Karpas-422 (cell line): ENCODE data around the gene MAD1L1. TPM values are rescaled to one million over a fixed set of nuclear protein-coding genes. Genes with fewer than 3 reads are reported as not detected.

Source experiments
- DNase-seq: peaks from one replicate; pipeline ENCODE4 v3.0.0-alpha.2; 2015
- H2AFZ ChIP-seq: fragments of 200-600 bp; sonication (generic); 2 replicates; pipeline ENCODE4 v1.6.1; 2014; ENCODE audit warnings: antibody characterized with exemption, low read length, mixed read lengths
- H3K27ac ChIP-seq: fragments of 200-600 bp; sonication (generic); 2 replicates; pipeline ENCODE4 v1.5.1; 2014; ENCODE audit warnings: mild to moderate bottlenecking, low read length, moderate library complexity
- H3K27me3 ChIP-seq: fragments of 200-600 bp; sonication (generic); 2 replicates; pipeline ENCODE4 v1.6.1; 2014; ENCODE audit warnings: low read length, mixed read lengths
- H3K36me3 ChIP-seq: fragments of 200-600 bp; sonication (generic); 2 replicates; pipeline ENCODE4 v1.6.1; 2014; ENCODE audit warnings: low read length, mixed read lengths; ENCODE audit not compliant: insufficient read depth
- H3K4me1 ChIP-seq: fragments of 200-600 bp; sonication (generic); 2 replicates; pipeline ENCODE4 v1.6.1; 2014; ENCODE audit warnings: mild to moderate bottlenecking, low read length, mixed read lengths
- H3K4me2 ChIP-seq: fragments of 200-600 bp; sonication (generic); 2 replicates; pipeline ENCODE4 v1.6.1; 2014; ENCODE audit warnings: low read length, low read depth, mild to moderate bottlenecking; ENCODE audit not compliant: poor library complexity, severe bottlenecking
- H3K4me3 ChIP-seq: fragments of 200-600 bp; sonication (generic); 2 replicates; pipeline ENCODE4 v1.5.1; 2014; ENCODE audit warnings: mild to moderate bottlenecking, antibody characterized with exemption, low read length, mixed read lengths
- H3K79me2 ChIP-seq: fragments of 200-600 bp; sonication (generic); 2 replicates; pipeline ENCODE4 v1.6.1; 2014; ENCODE audit warnings: mild to moderate bottlenecking, low read length, mixed read lengths
- H3K9ac ChIP-seq: fragments of 200-600 bp; sonication (generic); 2 replicates; pipeline ENCODE4 v1.6.0; 2014; ENCODE audit warnings: low read length
- H3K9me2 ChIP-seq: fragments of 200-600 bp; sonication (generic), shearing (Covaris generic); replicated peaks from 2 replicates; pipeline ENCODE4 v1.6.0; 2014; ENCODE audit warnings: mild to moderate bottlenecking, low read length, moderate library complexity; ENCODE audit not compliant: insufficient read depth
- H3K9me3 ChIP-seq: fragments of 300-700, 200-600 bp; sonication (generic); 2 replicates; pipeline ENCODE4 v1.6.1; 2014; ENCODE audit warnings: low read length, mixed read lengths
- H4K20me1 ChIP-seq: fragments of 200-600 bp; sonication (generic); 2 replicates; pipeline ENCODE4 v1.6.1; 2014; ENCODE audit warnings: mild to moderate bottlenecking, antibody characterized with exemption, low read length, low read depth; ENCODE audit not compliant: insufficient read depth
- total RNA-seq: library from RNA; depleted of rRNA; stranded (reverse); fragments of >200 nt; shearing (Covaris generic); gene quantifications from 2 replicates; pipeline ENCODE4 v1.2.3, GENCODE V29; 2014; ENCODE audit warnings: low replicate concordance

The MAD1L1 gene
- total RNA-seq, 1 experiment from 2014 or later: 38.6 TPM

DNA sequence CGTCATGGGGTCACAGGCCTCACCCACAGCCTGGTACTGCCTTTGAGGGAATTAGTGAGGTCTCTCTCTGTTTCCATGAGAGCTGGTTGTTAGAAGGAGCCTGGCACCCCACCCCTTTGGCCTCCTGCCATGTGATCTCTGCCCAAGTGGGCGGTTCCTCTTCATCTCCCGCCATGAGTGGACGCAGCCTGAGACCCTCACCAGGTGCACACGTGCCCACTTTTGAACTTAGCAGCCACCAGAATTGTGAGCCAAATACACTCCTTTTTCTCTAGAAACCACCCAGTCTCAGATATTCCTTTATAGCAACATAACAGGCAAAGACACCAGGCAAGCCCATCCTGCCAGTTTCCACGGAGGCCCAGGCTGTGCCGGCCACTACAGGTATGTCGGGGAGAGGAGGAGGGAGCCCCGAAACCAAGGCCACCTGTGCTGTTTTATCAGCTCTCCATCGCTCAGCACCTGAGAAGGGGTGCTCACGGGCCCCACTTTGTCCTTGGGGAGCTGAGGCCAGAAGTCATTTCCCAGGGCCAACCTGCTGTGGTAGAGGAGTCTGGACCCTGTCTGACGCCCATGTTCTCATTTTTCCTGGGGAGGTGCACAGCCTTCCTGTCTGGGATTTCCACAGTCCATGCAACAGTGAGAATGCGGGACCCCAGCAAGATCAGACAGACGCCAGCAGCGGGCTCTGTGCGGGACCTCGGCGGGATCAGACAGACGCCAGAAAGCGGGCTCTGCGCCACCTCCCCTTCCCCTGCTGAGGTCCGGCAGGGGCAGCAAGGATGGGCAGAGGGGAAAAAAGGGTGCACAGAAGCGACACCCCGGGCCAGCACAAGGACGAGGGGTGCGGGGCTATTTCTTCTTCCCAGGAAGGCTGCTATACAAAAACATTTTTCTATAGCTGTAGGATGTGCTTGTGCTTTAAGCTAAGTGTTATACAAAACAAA, 342.2 kb downstream of the MAD1L1 start:
- Histone ChIP-seq H3K27ac (no peak overlapping the region), H3K36me3 (peaks cover 2% of the 10 kb centered on the region; the same call in 1 of the 2 replicates), H3K9me2 (no peaks in the 10 kb centered on the region), H4K20me1 (no peaks in the 10 kb centered on the region), H3K79me2 (no peaks in the 10 kb centered on the region), H3K9ac (no peak overlapping the region), H3K4me3 (no peak overlapping the region), H3K4me1 (peaks cover 7% of the 10 kb centered on the region), H3K27me3 (no peaks in the 10 kb centered on the region), H3K9me3 (no peaks in the 10 kb centered on the region; the same call in 1 of the 2 replicates), H3K4me2 (no peak overlapping the region), H2AFZ (no peak overlapping the region)
- no peak for DNase-seq

DNA sequence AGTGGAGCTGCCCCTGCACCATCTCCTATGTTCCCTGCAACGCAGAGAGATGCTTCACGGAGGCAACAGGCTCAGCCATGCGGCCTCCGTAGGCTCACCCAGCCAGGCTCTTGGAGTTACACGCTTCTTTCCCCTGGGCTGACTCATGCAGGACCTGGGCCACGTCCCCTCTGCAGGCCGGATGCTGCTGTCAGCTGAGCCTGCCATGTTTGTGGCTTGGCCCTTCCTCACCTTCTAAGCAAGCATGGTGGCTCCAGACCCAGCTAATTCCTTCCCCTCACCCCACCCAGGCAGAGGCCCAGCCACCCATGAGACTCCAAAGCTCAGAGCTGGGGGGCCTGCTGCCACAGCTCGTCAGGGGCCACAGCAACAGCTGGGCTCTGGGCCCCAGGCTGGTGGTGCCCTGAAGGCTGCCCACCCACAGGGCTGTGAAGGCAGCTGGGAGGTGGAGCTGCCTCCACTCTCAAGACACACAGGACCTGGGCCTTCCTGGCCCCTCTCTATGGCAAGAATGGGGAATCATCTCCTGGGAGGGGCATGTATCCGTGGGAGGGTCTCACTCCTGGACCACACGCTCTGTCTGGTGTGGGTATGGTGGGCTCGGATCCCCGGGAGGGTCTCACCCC, 343.1 kb downstream of the MAD1L1 start:
- Histone ChIP-seq H3K4me3 (no peak overlapping the region), H3K9ac (no peak overlapping the region), H3K27me3 (no peaks in the 10 kb centered on the region), H3K4me2 (no peak overlapping the region), H3K9me3 (no peaks in the 10 kb centered on the region; the same call in 1 of the 2 replicates), H4K20me1 (no peaks in the 10 kb centered on the region), H3K36me3 (peaks cover 2% of the 10 kb centered on the region; the same call in 1 of the 2 replicates), H2AFZ (no peak overlapping the region), H3K27ac (no peak overlapping the region), H3K4me1 (peaks cover 7% of the 10 kb centered on the region), H3K79me2 (no peaks in the 10 kb centered on the region), H3K9me2 (no peaks in the 10 kb centered on the region)
- no peak for DNase-seq

DNA sequence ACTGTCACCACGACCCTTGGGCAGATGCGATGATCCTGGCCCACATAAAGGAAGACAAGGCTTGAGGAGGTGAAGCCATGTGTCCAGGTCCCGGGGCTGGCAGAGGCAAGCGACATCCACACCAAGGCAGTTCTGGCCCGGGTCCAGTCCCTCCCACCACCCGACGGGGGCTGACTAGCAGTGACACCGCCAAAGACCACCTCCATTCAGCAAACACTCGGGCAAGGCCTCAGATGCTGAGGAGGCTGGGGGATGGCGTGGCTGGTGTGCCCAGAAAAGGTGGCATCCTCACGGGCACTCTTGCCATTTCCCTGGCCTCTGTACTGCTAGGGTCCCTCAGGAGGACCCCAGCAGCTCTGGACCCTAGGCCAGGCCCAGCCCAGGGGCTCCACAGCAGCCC, 343.7 kb downstream of the MAD1L1 start:
- H3K36me3 ChIP-seq: peaks cover 2% of the 10 kb centered on the region; the same call in 1 of the 2 replicates
- no peak overlapping the region for H3K4me3 ChIP-seq
- no peaks in the 10 kb centered on the region for H3K79me2 ChIP-seq
- H4K20me1 ChIP-seq: no peaks in the 10 kb centered on the region
- H3K9me2 ChIP-seq: no peaks in the 10 kb centered on the region
- no peak overlapping the region for H3K4me2 ChIP-seq
- no peak for DNase-seq
- H3K9me3 ChIP-seq: no peaks in the 10 kb centered on the region; the same call in 1 of the 2 replicates
- H3K27ac ChIP-seq: no peak overlapping the region
- H3K9ac ChIP-seq: no peak overlapping the region
- no peaks in the 10 kb centered on the region for H3K27me3 ChIP-seq
- peaks cover 7% of the 10 kb centered on the region for H3K4me1 ChIP-seq
- no peak overlapping the region for H2AFZ ChIP-seq

DNA sequence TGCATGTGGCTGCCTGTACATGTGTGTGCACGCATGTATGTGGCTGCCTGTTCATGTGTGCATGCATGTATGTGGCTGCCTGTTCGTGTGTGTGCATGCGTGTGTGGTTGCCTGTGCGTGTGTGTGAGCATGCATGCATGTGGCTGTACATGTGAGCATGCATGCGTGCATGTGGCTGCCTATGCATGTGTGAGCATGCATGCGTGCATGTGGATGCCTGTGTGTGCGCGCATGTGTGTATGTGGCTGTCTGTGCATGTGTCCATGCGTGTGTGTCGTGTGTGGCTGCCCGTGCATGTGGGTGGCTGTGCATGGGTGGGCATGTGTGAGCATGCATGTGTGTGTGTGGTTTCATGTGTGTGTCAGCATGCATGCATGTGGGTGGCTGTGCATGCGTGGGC, 344.3 kb downstream of the MAD1L1 start:
- no peak for DNase-seq
- no peak overlapping the region for H3K4me3 ChIP-seq
- H4K20me1 ChIP-seq: no peaks in the 10 kb centered on the region
- H3K27ac ChIP-seq: no peak overlapping the region
- no peaks in the 10 kb centered on the region for H3K79me2 ChIP-seq
- H3K9me3 ChIP-seq: no peaks in the 10 kb centered on the region; the same call in 1 of the 2 replicates
- H3K27me3 ChIP-seq: no peaks in the 10 kb centered on the region
- no peak overlapping the region for H3K4me2 ChIP-seq
- peaks cover 2% of the 10 kb centered on the region; the same call in 1 of the 2 replicates for H3K36me3 ChIP-seq
- H2AFZ ChIP-seq: no peak overlapping the region
- H3K9ac ChIP-seq: no peak overlapping the region
- no peaks in the 10 kb centered on the region for H3K9me2 ChIP-seq
- H3K4me1 ChIP-seq: peaks cover 7% of the 10 kb centered on the region

DNA sequence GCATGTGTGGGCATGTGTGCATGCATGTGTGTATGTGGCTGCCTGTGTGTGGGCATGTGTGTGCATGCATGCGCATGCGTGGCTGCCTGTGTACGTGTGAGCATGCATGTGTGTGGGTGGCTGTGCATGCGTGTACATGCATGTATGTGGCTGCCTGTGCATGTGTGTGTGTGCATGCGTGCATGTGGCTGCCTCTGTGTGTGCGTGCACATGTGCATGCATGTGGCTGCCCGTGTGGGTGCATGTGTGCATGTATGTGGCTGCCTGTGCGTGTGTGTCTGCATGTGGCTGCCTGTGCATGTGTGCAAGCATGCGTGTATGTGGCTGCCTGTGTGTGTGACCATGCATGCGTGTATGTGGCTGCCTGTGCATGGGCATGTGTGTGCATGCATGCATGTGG, 345.5 kb downstream of the MAD1L1 start:
- DNase-seq: no peak
- Histone ChIP-seq H3K27ac (no peak overlapping the region), H3K4me2 (no peak overlapping the region), H3K27me3 (no peaks in the 10 kb centered on the region), H3K9ac (no peak overlapping the region), H3K36me3 (peaks cover 2% of the 10 kb centered on the region; the same call in 1 of the 2 replicates), H3K4me3 (no peak overlapping the region), H2AFZ (no peak overlapping the region), H3K79me2 (no peaks in the 10 kb centered on the region), H3K9me2 (no peaks in the 10 kb centered on the region), H3K9me3 (no peaks in the 10 kb centered on the region; the same call in 1 of the 2 replicates), H4K20me1 (no peaks in the 10 kb centered on the region), H3K4me1 (peaks cover 7% of the 10 kb centered on the region)

DNA sequence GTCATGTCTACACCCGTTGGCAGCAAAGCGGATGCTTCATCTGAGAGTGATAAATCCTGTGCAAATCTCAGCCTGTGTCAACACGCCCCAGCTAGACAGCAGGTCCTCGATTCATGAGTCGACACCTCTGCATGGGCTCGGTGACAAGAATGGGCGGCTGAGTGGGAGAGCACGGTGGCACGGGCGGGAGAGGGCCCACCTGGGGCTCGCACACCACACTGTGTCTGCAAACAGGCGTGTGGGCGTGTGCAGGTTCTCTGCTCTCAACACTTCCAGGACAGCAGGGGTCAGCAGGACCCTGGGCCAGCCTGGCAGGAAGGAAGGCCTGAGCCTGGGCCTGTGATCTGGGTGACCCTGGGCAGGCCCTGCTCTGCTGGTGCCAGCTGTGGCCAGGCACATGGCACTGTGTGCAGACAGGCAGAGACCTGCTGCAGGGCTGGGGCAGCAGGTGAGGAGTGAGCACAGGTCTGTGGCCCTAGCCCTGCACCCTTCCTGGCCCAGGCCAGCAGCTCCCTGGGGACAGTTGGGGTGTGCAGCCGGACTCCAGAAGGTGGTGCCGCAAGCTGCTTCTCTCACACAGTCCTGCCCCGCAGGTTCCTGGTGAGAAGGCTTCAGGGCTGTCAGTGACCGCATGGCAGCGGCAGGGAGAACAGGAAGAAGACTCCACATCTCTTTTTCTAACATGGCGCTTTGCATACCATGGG, 346.2 kb downstream of the MAD1L1 start:
- H4K20me1 ChIP-seq: no peaks in the 10 kb centered on the region
- no peak overlapping the region for H3K9ac ChIP-seq
- H3K4me3 ChIP-seq: no peak overlapping the region
- H3K9me2 ChIP-seq: no peaks in the 10 kb centered on the region
- no peak overlapping the region for H2AFZ ChIP-seq
- H3K4me1 ChIP-seq: peaks cover 7% of the 10 kb centered on the region
- no peak overlapping the region for H3K27ac ChIP-seq
- no peaks in the 10 kb centered on the region for H3K27me3 ChIP-seq
- DNase-seq: no peak
- H3K9me3 ChIP-seq: no peaks in the 10 kb centered on the region; the same call in 1 of the 2 replicates
- no peak overlapping the region for H3K4me2 ChIP-seq
- H3K36me3 ChIP-seq: peaks cover 2% of the 10 kb centered on the region; the same call in 1 of the 2 replicates
- H3K79me2 ChIP-seq: no peaks in the 10 kb centered on the region

DNA sequence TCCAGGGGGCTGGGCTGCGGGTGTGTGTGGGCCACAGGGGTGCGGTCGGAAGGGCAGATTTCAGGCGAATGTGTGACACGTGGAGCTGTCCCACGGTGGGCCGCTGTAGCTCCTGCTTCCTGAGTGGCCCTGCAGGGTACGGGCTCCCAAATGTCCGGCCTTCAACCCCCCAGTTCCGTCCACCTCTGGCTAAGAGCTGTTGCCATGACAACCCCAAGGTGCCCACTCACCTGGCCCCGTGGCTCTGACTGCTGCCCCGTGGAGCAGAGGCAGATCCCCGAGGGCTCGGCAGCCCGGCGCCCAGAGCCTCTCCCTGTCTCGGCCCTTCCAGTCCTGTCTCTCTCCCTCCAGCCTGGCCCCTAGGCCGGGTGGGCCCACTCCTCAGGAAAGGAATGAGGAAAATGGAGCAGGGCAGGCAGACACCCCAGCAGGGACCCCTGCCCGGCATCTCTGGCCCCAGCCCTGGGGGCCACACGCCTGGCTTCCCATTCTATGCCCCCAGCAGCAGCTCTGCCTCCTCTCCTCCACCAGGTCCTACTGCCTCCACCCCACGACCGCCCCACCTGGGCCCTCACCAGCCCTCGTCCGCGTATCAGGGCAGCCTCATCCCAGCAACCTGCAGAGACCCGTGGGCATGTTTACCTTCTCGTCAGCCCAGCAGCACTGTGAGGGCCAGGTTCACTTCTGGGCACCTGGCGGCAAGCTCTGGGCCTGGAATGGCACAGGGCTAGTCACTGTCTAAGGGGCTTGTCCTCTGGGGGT, 347.1 kb downstream of the MAD1L1 start:
- no peaks in the 10 kb centered on the region for H3K79me2 ChIP-seq
- peaks cover 2% of the 10 kb centered on the region; the same call in 1 of the 2 replicates for H3K36me3 ChIP-seq
- DNase-seq: no peak
- no peak overlapping the region for H2AFZ ChIP-seq
- peaks cover 7% of the 10 kb centered on the region for H3K4me1 ChIP-seq
- H3K4me2 ChIP-seq: no peak overlapping the region
- H3K9me2 ChIP-seq: no peaks in the 10 kb centered on the region
- H3K9ac ChIP-seq: no peak overlapping the region
- no peak overlapping the region for H3K4me3 ChIP-seq
- H3K27ac ChIP-seq: no peak overlapping the region
- H3K27me3 ChIP-seq: no peaks in the 10 kb centered on the region
- H4K20me1 ChIP-seq: no peaks in the 10 kb centered on the region
- no peaks in the 10 kb centered on the region; the same call in 1 of the 2 replicates for H3K9me3 ChIP-seq
